Measurements from ENCODE around the gene UBE2V1.

DNA sequence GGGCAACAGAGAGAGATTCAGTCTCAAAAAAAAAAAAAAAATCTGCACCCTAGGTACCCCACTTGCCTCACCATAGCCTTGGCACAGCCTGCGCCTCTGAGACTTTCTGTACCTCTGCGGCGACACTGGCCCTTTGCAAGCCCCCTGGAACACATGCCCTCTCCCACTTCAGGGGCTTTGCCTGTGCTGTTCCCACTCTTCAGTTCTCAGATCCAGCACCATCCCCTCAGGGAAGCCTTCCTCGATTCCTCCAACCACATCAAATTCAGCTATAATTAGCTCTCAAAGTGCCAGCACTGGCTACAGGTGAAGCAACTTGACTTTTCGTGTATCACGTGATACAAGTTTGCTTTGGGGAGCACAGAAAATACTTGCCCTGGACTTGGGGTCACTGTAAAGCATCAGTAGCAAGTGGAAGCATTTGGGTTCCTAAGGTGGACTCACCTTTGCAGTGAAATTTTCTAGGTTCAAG is 2.1 kb upstream of the UBE2V1 start:
- TF ChIP-seq POLR2A (IDR thresholded peaks at IDR 0.05; ENCODE audit: low read depth, low read length) (no peak), TAF1 (IDR thresholded peaks at IDR 0.05; ENCODE audit: low read depth, low read length) (no peak), POLR2AphosphoS5 (IDR thresholded peaks at IDR 0.05; ENCODE audit: low read depth, low read length) (no peak)

All from GM12891 (cell line).